ENCODE measurements around the gene CAB39. TPM values are rescaled to one million over a fixed set of nuclear protein-coding genes. Genes with fewer than 3 reads are reported as not detected.

Gene CAB39
- total RNA-seq, 1 donor from 2014 or later, result 68.6 TPM

- POLR2A ChIA-PET, result no interaction called here
- H3K36me3 Mint-ChIP-seq (ENCODE audit: low read depth), result peaks cover 59% of the 10 kb centered on the region
- no peak for ATAC-seq (ENCODE audit: low read depth)
- H3K27ac Mint-ChIP-seq, result peak overlapping the region; percentile 53
- no peak for TF ChIP-seq CTCF (IDR thresholded peaks at IDR 0.05)
- CTCF ChIA-PET, result no interaction called here
- intact Hi-C loops (cut with micrococcal nuclease), result no loop called here
- DNase-seq, result no peak
- H3K9me3 Mint-ChIP-seq, result no peaks in the 10 kb centered on the region
- H3K27me3 Mint-ChIP-seq, result no peaks in the 10 kb centered on the region
- H3K4me1 Mint-ChIP-seq, result peaks cover 33% of the 10 kb centered on the region
- H3K4me3 Mint-ChIP-seq, result no peak overlapping the region
These were observed 65.9 kb downstream of the CAB39 start for GRCh38 chr2:230778350-230779063.

GRCh38 chr2:230779126-230779525 is 66.5 kb downstream of the CAB39 start:
- H3K27me3 Mint-ChIP-seq, result no peaks in the 10 kb centered on the region
- ATAC-seq (ENCODE audit: low read depth) (no peak), DNase-seq (no peak)
- no peak overlapping the region for H3K4me3 Mint-ChIP-seq
- POLR2A ChIA-PET, result no interaction called here
- CTCF ChIA-PET, result no interaction called here
- H3K9me3 Mint-ChIP-seq, result no peaks in the 10 kb centered on the region
- no peak for TF ChIP-seq CTCF (IDR thresholded peaks at IDR 0.05)
- H3K27ac Mint-ChIP-seq, result no peak overlapping the region
- peaks cover 60% of the 10 kb centered on the region for H3K36me3 Mint-ChIP-seq (ENCODE audit: low read depth)
- H3K4me1 Mint-ChIP-seq, result peaks cover 35% of the 10 kb centered on the region
- intact Hi-C loops (cut with micrococcal nuclease), result no loop called here

GRCh38 chr2:230779607-230780006 is 67.0 kb downstream of the CAB39 start:
- intact Hi-C loops (cut with micrococcal nuclease), result no loop called here
- no peak for DNase-seq
- POLR2A ChIA-PET, result no interaction called here
- Mint-ChIP-seq H3K4me1 (peaks cover 37% of the 10 kb centered on the region), H3K27ac (no peak overlapping the region), H3K36me3 (ENCODE audit: low read depth) (peaks cover 62% of the 10 kb centered on the region), H3K27me3 (no peaks in the 10 kb centered on the region), H3K9me3 (no peaks in the 10 kb centered on the region), H3K4me3 (no peak overlapping the region)
- no peak for TF ChIP-seq CTCF (IDR thresholded peaks at IDR 0.05)
- CTCF ChIA-PET, result no interaction called here
- no peak for ATAC-seq (ENCODE audit: low read depth)

GRCh38 chr2:230781130-230781797 is 68.6 kb downstream of the CAB39 start:
- H3K27ac Mint-ChIP-seq, result peak overlapping the region; percentile 0
- H3K27me3 Mint-ChIP-seq, result no peaks in the 10 kb centered on the region
- intact Hi-C loops (cut with micrococcal nuclease), result no loop called here
- no peak for TF ChIP-seq CTCF (IDR thresholded peaks at IDR 0.05)
- CTCF ChIA-PET, result interaction anchor here (1.4 kb wide), 1 partner anchor 773 kb away, joined by 3 read pairs; no protein-coding TSS in a partner anchor
- POLR2A ChIA-PET, result interaction anchor here (0.7 kb wide), 1 partner anchor 186 kb away, joined by 3 read pairs; no protein-coding TSS in a partner anchor
- no peak for DNase-seq
- peaks cover 44% of the 10 kb centered on the region for H3K4me1 Mint-ChIP-seq
- peak; percentile 47 for ATAC-seq (ENCODE audit: low read depth)
- peaks cover 3% of the 10 kb centered on the region for H3K9me3 Mint-ChIP-seq
- no peak overlapping the region for H3K4me3 Mint-ChIP-seq
- peaks cover 64% of the 10 kb centered on the region for H3K36me3 Mint-ChIP-seq (ENCODE audit: low read depth)

- Mint-ChIP-seq H3K9me3 (peaks cover 7% of the 10 kb centered on the region), H3K4me3 (no peak overlapping the region), H3K36me3 (ENCODE audit: low read depth) (peaks cover 64% of the 10 kb centered on the region), H3K4me1 (peaks cover 38% of the 10 kb centered on the region), H3K27me3 (no peaks in the 10 kb centered on the region), H3K27ac (no peak overlapping the region)
- intact Hi-C loops (cut with micrococcal nuclease), result no loop called here
- DNase-seq (no peak), ATAC-seq (ENCODE audit: low read depth) (no peak)
- POLR2A ChIA-PET, result no interaction called here
- CTCF ChIA-PET, result no interaction called here
- no peak for TF ChIP-seq CTCF (IDR thresholded peaks at IDR 0.05)
These were observed 70.5 kb downstream of the CAB39 start for GRCh38 chr2:230783101-230783500.

Data from activated B cell treated with CpG ODN at 0.5 μM for 24 hours (primary cell).